Measurements from ENCODE around the gene CCDC158. TPM values are rescaled to one million over a fixed set of nuclear protein-coding genes. Genes with fewer than 3 reads are reported as not detected.

The CCDC158 gene
- total RNA-seq, 2 donors from 2014 or later = 1.8 to 2.8 TPM

DNA sequence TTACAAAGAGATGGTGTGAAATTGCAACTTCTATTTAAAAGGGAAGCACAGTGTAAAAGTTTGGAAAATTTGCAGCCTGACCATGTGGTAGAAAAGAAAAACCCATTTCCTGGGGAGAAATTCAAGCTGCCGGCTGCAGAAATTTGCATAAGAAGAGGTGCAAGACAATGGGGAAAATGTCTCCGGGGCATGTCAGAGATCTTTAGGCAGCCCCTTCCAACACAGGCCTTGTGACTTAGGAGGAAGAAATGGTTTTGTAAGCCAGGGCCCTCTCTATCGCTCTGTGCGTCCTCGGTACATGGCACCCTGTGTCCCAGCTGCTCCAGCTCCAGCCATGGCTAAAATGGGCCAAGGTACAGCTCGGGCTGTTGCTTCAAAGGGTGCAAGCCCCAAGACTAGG lies 40.4 kb downstream of the CCDC158 start:
- Histone ChIP-seq H3K27ac (no peak overlapping the region), H3K4me1 (ENCODE audit: control insufficient read depth in 1 of 2, low read depth in 2 of 2) (peaks cover 0 to 1% of the 10 kb centered on the region in 2 donors), H3K4me3 (no peak overlapping the region), H3K27me3 (replicated peaks; ENCODE audit: insufficient read depth) (no peaks in the 10 kb centered on the region), H3K36me3 (no peaks in the 10 kb centered on the region), H3K9me3 (no peaks in the 10 kb centered on the region)
- TF ChIP-seq, protein P1, sequence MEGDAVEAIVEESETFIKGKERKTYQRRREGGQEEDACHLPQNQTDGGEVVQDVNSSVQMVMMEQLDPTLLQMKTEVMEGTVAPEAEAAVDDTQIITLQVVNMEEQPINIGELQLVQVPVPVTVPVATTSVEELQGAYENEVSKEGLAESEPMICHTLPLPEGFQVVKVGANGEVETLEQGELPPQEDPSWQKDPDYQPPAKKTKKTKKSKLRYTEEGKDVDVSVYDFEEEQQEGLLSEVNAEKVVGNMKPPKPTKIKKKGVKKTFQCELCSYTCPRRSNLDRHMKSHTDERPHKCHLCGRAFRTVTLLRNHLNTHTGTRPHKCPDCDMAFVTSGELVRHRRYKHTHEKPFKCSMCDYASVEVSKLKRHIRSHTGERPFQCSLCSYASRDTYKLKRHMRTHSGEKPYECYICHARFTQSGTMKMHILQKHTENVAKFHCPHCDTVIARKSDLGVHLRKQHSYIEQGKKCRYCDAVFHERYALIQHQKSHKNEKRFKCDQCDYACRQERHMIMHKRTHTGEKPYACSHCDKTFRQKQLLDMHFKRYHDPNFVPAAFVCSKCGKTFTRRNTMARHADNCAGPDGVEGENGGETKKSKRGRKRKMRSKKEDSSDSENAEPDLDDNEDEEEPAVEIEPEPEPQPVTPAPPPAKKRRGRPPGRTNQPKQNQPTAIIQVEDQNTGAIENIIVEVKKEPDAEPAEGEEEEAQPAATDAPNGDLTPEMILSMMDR (IDR thresholded peaks at IDR 0.05) = no peak
- no peak for ATAC-seq (ENCODE audit: insufficient number of reproducible peaks, low FRiP score, low read depth)
- no peak for DNase-seq (ENCODE audit: low spot score)

DNA sequence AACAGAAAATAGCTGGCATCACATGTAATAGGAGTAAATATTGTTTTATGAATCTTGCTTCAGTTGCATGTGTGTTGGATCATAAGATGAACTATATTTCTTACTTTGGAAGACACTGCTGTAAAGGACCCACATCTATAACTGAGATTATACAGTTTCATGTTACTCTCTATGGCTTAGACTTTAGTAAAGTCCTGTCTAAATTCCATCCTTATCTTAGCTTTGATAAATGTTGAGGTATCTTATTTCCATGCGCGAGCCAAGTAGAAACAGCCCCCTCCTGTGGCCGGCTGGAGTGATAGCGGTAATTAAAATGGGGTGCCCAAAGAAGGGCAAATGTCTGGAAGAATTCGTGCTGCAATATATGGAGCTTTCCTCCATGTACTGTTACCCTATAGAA lies 43.0 kb downstream of the CCDC158 start:
- no peak for ATAC-seq (ENCODE audit: insufficient number of reproducible peaks, low FRiP score, low read depth)
- no peak overlapping the region for H3K27ac ChIP-seq
- no peaks in the 10 kb centered on the region for H3K36me3 ChIP-seq
- DNase-seq (ENCODE audit: low spot score) = no peak
- TF ChIP-seq, protein P1 (IDR thresholded peaks at IDR 0.05) = no peak
- no peak overlapping the region for H3K4me3 ChIP-seq
- H3K4me1 ChIP-seq (ENCODE audit: control insufficient read depth in 1 of 2, low read depth in 2 of 2) = peaks cover 4 to 21% of the 10 kb centered on the region in 2 donors
- H3K9me3 ChIP-seq = no peaks in the 10 kb centered on the region
- no peaks in the 10 kb centered on the region for H3K27me3 ChIP-seq (replicated peaks; ENCODE audit: insufficient read depth)

DNA sequence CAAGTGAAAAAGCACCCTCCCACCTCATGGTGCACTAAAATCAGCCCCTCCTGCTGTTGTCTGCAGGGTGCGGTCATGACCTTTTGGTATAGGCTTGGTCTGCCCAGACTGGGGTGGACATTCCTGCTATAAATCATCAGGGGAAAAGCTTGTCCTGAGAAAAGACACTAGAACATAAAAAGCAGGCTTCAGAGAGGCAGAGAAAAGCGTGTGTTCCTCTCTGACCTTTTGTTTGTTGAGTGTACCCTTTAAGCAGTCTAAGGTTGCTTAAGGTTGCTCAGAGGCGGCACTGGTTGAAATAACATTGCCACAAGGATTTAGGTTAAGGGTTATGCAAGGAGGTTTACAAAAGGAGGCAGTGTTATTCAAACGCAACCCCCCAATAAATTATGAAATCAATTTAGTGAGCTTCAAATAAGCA lies 43.5 kb downstream of the CCDC158 start:
- TF ChIP-seq, protein P1 (IDR thresholded peaks at IDR 0.05) = no peak
- Histone ChIP-seq H3K4me3 (no peak overlapping the region), H3K27me3 (replicated peaks; ENCODE audit: insufficient read depth) (no peaks in the 10 kb centered on the region), H3K36me3 (no peaks in the 10 kb centered on the region), H3K9me3 (no peaks in the 10 kb centered on the region), H3K27ac (no peak overlapping the region), H3K4me1 (ENCODE audit: control insufficient read depth in 1 of 2, low read depth in 2 of 2) (peaks cover 4 to 21% of the 10 kb centered on the region in 2 donors)
- no peak for DNase-seq (ENCODE audit: low spot score)
- ATAC-seq (ENCODE audit: insufficient number of reproducible peaks, low FRiP score, low read depth) = no peak

DNA sequence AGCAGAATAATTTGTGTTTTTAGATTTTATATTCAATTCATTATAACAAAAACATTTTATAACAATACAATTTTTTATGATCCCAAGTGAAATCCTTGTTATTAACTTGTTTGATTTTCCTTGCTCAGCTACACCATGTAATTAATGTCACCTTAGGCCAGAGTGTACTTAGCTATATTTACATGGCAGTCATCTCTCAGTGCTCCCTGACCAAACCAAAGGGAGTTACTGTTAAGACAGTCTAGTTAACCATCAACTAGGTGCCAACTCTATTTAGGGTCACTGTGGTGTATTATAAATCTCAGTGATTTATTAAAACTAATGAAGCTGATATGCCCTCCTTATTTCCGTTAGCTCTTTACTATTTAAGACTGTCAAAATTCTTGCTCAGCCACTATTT lies 44.4 kb downstream of the CCDC158 start:
- ATAC-seq (ENCODE audit: insufficient number of reproducible peaks, low FRiP score, low read depth) (no peak), DNase-seq (ENCODE audit: low spot score) (no peak)
- peaks cover 4 to 21% of the 10 kb centered on the region in 2 donors for H3K4me1 ChIP-seq (ENCODE audit: control insufficient read depth in 1 of 2, low read depth in 2 of 2)
- H3K9me3 ChIP-seq = no peaks in the 10 kb centered on the region
- H3K27me3 ChIP-seq (replicated peaks; ENCODE audit: insufficient read depth) = no peaks in the 10 kb centered on the region
- H3K27ac ChIP-seq = no peak overlapping the region
- H3K4me3 ChIP-seq = no peak overlapping the region
- H3K36me3 ChIP-seq = no peaks in the 10 kb centered on the region
- TF ChIP-seq, protein P1 (IDR thresholded peaks at IDR 0.05) = no peak

DNA sequence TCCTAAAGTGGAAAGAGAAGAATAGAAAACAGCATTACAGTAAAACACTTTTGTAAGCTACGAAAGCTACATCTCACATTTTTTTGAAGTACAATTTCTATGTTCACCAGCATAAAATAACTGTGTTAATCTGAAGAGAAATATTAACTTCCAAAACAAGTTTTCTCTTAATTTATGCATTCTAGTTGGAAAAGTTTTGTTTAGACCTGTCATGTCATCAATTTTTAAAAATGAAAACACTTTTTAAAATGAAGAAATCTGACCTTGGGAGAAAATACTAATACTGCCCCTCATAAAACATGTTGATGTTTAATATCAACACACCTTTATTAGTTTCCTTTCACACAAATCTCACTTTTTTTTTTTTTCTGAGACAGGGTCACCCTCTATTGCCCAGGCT lies 45.2 kb downstream of the CCDC158 start:
- H3K36me3 ChIP-seq = no peaks in the 10 kb centered on the region
- DNase-seq (ENCODE audit: low spot score) (no peak), ATAC-seq (ENCODE audit: insufficient number of reproducible peaks, low FRiP score, low read depth) (no peak)
- no peaks in the 10 kb centered on the region for H3K9me3 ChIP-seq
- H3K4me1 ChIP-seq (ENCODE audit: control insufficient read depth in 1 of 2, low read depth in 2 of 2) = peaks cover 4 to 21% of the 10 kb centered on the region in 2 donors
- TF ChIP-seq, protein P1 (IDR thresholded peaks at IDR 0.05) = no peak
- no peaks in the 10 kb centered on the region for H3K27me3 ChIP-seq (replicated peaks; ENCODE audit: insufficient read depth)
- peak overlapping the region; percentile 10 for H3K4me3 ChIP-seq
- H3K27ac ChIP-seq = no peak overlapping the region
